ENCODE measurements around the gene CLSTN1. TPM values are rescaled to one million over a fixed set of nuclear protein-coding genes. Genes with fewer than 3 reads are reported as not detected.

The CLSTN1 gene
- polyA plus RNA-seq, 3 donors = 5.2 to 25.2 (median 5.3) TPM

DNA sequence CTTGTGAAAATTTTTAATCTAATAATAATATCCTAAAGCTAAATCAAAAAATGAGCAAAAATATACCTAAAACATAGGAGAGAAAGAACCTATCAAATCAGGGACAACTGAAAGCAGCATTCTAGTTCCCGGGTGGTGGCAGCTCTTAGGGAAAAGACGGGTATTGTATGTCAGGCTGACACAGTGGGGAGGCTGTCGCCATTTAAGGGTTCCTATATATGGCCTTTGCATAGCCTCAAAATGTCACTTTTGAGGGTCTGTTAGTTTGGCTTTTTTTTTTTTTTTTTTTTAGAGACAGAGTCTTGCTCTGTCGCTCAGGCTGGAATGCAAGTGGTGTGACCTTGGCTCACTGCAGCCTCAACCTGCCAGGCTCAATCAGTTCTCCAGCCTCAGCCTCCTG, 6.0 kb downstream of the CLSTN1 start:
- Histone ChIP-seq H3K27ac (ENCODE audit: low read depth in 1 of 2, low read length in 2 of 2) (no peak overlapping the region), H3K9me3 (replicated peaks in 1 of 2; ENCODE audit: control insufficient read depth in 1 of 2, insufficient read depth in 1 of 2, low read length in 2 of 2) (no peaks in the 10 kb centered on the region), H3K36me3 (replicated peaks in 1 of 2; ENCODE audit: control insufficient read depth in 1 of 2, insufficient read depth in 2 of 2, low read length in 2 of 2) (no peaks in the 10 kb centered on the region), H2AFZ (ENCODE audit: insufficient read depth, low read depth, low read length, poor library complexity, severe bottlenecking) (no peak overlapping the region), H4K20me1 (ENCODE audit: insufficient read depth, low read length) (peaks cover 16% of the 10 kb centered on the region), H3K4me1 (ENCODE audit: control insufficient read depth in 1 of 2, insufficient read depth in 2 of 2, low read length in 2 of 2) (peaks cover 20 to 22% of the 10 kb centered on the region in 2 donors), H3K79me2 (ENCODE audit: insufficient read depth, low read length) (peaks cover 87% of the 10 kb centered on the region), H3K4me2 (replicated peaks; ENCODE audit: extremely low read depth, low read length, poor library complexity, severe bottlenecking) (no peak overlapping the region), H3K27me3 (ENCODE audit: control insufficient read depth in 2 of 2, insufficient read depth in 2 of 2, low read length in 2 of 2) (no peaks in the 10 kb centered on the region), H3K9ac (ENCODE audit: insufficient read depth, low read length, poor library complexity, severe bottlenecking) (no peak overlapping the region), H3K4me3 (replicated peaks in 1 of 3; ENCODE audit: low read depth in 2 of 3, low read length in 3 of 3) (no peak overlapping the region)
- intact Hi-C loops (cut with micrococcal nuclease) = no loop called here
- Mint-ChIP-seq H3K9me3 (peaks cover 0 to 2% (median 0%) of the 10 kb centered on the region in 7 donors), H3K27me3 (ENCODE audit: low read depth in 3 of 3) (peaks cover 0 to 2% (median 0%) of the 10 kb centered on the region in 3 donors), H3K36me3 (peaks cover 2 to 3% of the 10 kb centered on the region in 2 donors), H3K4me1 (peaks cover 35% of the 10 kb centered on the region), H3K27ac (no peak overlapping the region), H3K4me3 (no peak overlapping the region)
- DNase-seq = no peak
- TF ChIP-seq, protein P1, sequence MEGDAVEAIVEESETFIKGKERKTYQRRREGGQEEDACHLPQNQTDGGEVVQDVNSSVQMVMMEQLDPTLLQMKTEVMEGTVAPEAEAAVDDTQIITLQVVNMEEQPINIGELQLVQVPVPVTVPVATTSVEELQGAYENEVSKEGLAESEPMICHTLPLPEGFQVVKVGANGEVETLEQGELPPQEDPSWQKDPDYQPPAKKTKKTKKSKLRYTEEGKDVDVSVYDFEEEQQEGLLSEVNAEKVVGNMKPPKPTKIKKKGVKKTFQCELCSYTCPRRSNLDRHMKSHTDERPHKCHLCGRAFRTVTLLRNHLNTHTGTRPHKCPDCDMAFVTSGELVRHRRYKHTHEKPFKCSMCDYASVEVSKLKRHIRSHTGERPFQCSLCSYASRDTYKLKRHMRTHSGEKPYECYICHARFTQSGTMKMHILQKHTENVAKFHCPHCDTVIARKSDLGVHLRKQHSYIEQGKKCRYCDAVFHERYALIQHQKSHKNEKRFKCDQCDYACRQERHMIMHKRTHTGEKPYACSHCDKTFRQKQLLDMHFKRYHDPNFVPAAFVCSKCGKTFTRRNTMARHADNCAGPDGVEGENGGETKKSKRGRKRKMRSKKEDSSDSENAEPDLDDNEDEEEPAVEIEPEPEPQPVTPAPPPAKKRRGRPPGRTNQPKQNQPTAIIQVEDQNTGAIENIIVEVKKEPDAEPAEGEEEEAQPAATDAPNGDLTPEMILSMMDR (IDR thresholded peaks at IDR 0.05) = no peak
- WGBS (ENCODE audit: insufficient coverage) = 100% methylated on average over 2 of the region's 4 CpGs

DNA sequence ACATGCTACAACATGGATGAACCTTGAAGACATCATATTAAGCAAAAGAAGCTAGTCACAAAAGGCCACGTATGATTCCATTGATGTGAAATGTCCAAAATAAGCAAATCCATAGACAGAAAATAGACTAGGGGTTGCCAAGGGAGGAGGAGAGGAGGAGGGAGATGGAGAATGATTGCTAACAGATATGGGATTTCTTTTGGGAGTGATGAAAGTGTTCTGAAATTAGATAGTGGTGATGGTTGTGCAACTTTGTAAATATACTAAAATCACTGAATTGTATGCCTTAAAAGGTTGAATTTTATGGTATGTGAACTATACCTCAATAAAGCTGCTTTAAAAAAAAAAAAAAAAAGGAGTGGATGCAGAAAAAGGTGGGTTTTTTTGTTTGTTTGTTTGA, 7.6 kb downstream of the CLSTN1 start:
- Histone ChIP-seq H3K4me1 (ENCODE audit: control insufficient read depth in 1 of 2, insufficient read depth in 2 of 2, low read length in 2 of 2) (peaks cover 8 to 9% of the 10 kb centered on the region in 2 donors), H2AFZ (ENCODE audit: insufficient read depth, low read depth, low read length, poor library complexity, severe bottlenecking) (no peak overlapping the region), H3K4me2 (replicated peaks; ENCODE audit: extremely low read depth, low read length, poor library complexity, severe bottlenecking) (no peak overlapping the region), H3K9me3 (replicated peaks in 1 of 2; ENCODE audit: control insufficient read depth in 1 of 2, insufficient read depth in 1 of 2, low read length in 2 of 2) (no peaks in the 10 kb centered on the region), H3K27ac (ENCODE audit: low read depth in 1 of 2, low read length in 2 of 2) (no peak overlapping the region), H3K79me2 (ENCODE audit: insufficient read depth, low read length) (peaks cover 89% of the 10 kb centered on the region), H3K27me3 (ENCODE audit: control insufficient read depth in 2 of 2, insufficient read depth in 2 of 2, low read length in 2 of 2) (no peaks in the 10 kb centered on the region), H3K36me3 (replicated peaks in 1 of 2; ENCODE audit: control insufficient read depth in 1 of 2, insufficient read depth in 2 of 2, low read length in 2 of 2) (no peaks in the 10 kb centered on the region), H4K20me1 (ENCODE audit: insufficient read depth, low read length) (peaks cover 24% of the 10 kb centered on the region), H3K9ac (ENCODE audit: insufficient read depth, low read length, poor library complexity, severe bottlenecking) (no peak overlapping the region), H3K4me3 (replicated peaks in 1 of 3; ENCODE audit: low read depth in 2 of 3, low read length in 3 of 3) (no peak overlapping the region)
- H3K27me3 Mint-ChIP-seq (ENCODE audit: low read depth in 3 of 3) = no peaks in the 10 kb centered on the region
- intact Hi-C loops (cut with micrococcal nuclease) = no loop called here
- TF ChIP-seq, protein P1 (IDR thresholded peaks at IDR 0.05) = no peak
- no peak for DNase-seq
- H3K36me3 Mint-ChIP-seq = peaks cover 2 to 3% of the 10 kb centered on the region in 2 donors
- WGBS (ENCODE audit: insufficient coverage) = no CpG with 5 or more reads among the region's 1 CpG
- H3K4me3 Mint-ChIP-seq = no peak overlapping the region
- H3K9me3 Mint-ChIP-seq = peaks cover 0 to 2% (median 0%) of the 10 kb centered on the region in 7 donors
- H3K4me1 Mint-ChIP-seq = peaks cover 23% of the 10 kb centered on the region
- no peak overlapping the region for H3K27ac Mint-ChIP-seq

Data from CD14-positive monocyte (primary cell).